SK-N-MC (cell line): ENCODE data around the gene EFCAB11.
A peak's percentile ranks its signal among the peaks of the same experiment; 100 is the strongest.

Experiments used
- DNase-seq: peaks from one replicate; pipeline ENCODE4 v3.0.0-alpha.2; 2011; ENCODE audit warnings: low read depth, low spot score
- H3K27ac ChIP-seq: fragments of 200-600 bp; sonication (generic); 2 replicates; pipeline ENCODE4 v1.5.1; 2016; ENCODE audit warnings: mixed run types
- H3K36me3 ChIP-seq: fragments of 200-600 bp; sonication (generic); 2 replicates; pipeline ENCODE4 v1.6.1; 2017; ENCODE audit warnings: antibody characterized with exemption, low read length, mixed read lengths; ENCODE audit not compliant: insufficient read depth
- H3K4me3 ChIP-seq: fragments of 200-600 bp; sonication (generic); 2 replicates; pipeline ENCODE4 v1.5.1; 2016
- H3K9ac ChIP-seq: fragments of 200-600 bp; sonication (generic); 2 replicates; pipeline ENCODE4 v1.8.0; 2017; ENCODE audit warnings: mixed run types, mixed read lengths; ENCODE audit not compliant: insufficient read length
- H3K9me3 ChIP-seq: fragments of 200-600 bp; sonication (generic); 2 replicates; pipeline ENCODE4 v1.6.1; 2017; ENCODE audit warnings: low read depth, mild to moderate bottlenecking, antibody characterized with exemption, low read length, moderate library complexity, mixed read lengths
- EZH2 ChIP-seq: fragments of 200-600 bp; sonication (generic); IDR thresholded peaks from one replicate; pipeline ENCODE4 v1.6.1; 2017; ENCODE audit warnings: antibody characterized with exemption
- FOXP2 ChIP-seq: optimal IDR thresholded peaks from 2 replicates; pipeline ENCODE3; 2011; ENCODE audit warnings: mild to moderate bottlenecking, moderate library complexity; ENCODE audit not compliant: insufficient read depth; ENCODE audit errors: extremely low read length, control extremely low read depth
- POLR2AphosphoS5 ChIP-seq: IDR thresholded peaks from 2 replicates; pipeline ENCODE4 v1.6.1; 2012; ENCODE audit warnings: mild to moderate bottlenecking, low read depth, low read length, borderline replicate concordance

EFCAB11 gene

GRCh38 chr14:89954070-89955021, at the start of gene EFCAB11:
Gene EFCAB11 (minus strand): TSS chr14:89954730. CDS start chr14:89954660, 70 bp downstream.
- peak; percentile 90 for TF ChIP-seq POLR2AphosphoS5
- TF ChIP-seq EZH2, result no peak
- peak; percentile 83 for TF ChIP-seq FOXP2
- peak within 1 kb of the TSS; percentile 5; the same call in 1 of the 2 replicates for H3K27ac ChIP-seq
- H3K4me3 ChIP-seq, result peak within 1 kb of the TSS; percentile 98

GRCh38 chr14:90003526-90004307, 49.2 kb upstream of the EFCAB11 start:
- TF ChIP-seq POLR2AphosphoS5 (no peak), FOXP2 (no peak), EZH2 (no peak)
- peaks cover 5% of the 10 kb centered on the region for H3K36me3 ChIP-seq

More at GRCh38 chr14:89954070-89955021, at the start of gene EFCAB11:
- Histone ChIP-seq H3K9ac (peak within 1 kb of the TSS; percentile 80), H3K36me3 (peaks cover 19% of the 10 kb centered on the region), H3K9me3 (no peaks in the 10 kb centered on the region)
- DNase-seq, result peak; percentile 95

GRCh38 chr14:90000935-90001334, 46.4 kb upstream of the EFCAB11 start:
- peaks cover 21% of the 10 kb centered on the region for H3K36me3 ChIP-seq
- H3K27ac ChIP-seq, result no peak overlapping the region
- no peak for DNase-seq
- no peaks in the 10 kb centered on the region for H3K9me3 ChIP-seq
- no peak for TF ChIP-seq POLR2AphosphoS5
- no peak for TF ChIP-seq FOXP2
- no peak for TF ChIP-seq EZH2
- no peak overlapping the region for H3K9ac ChIP-seq
- H3K4me3 ChIP-seq, result no peak overlapping the region

More at GRCh38 chr14:90003526-90004307, 49.2 kb upstream of the EFCAB11 start:
- no peaks in the 10 kb centered on the region for H3K9me3 ChIP-seq
- DNase-seq, result no peak
- no peak overlapping the region for H3K4me3 ChIP-seq
- no peak overlapping the region for H3K27ac ChIP-seq
- H3K9ac ChIP-seq, result no peak overlapping the region

- no peak overlapping the region for H3K9ac ChIP-seq
- H3K9me3 ChIP-seq, result no peaks in the 10 kb centered on the region
- peaks cover 59% of the 10 kb centered on the region for H3K36me3 ChIP-seq
- no peak overlapping the region for H3K4me3 ChIP-seq
- TF ChIP-seq EZH2 (no peak), FOXP2 (no peak), POLR2AphosphoS5 (no peak)
- no peak for DNase-seq
- H3K27ac ChIP-seq, result no peak overlapping the region
These were observed 42.4 kb upstream of the EFCAB11 start for GRCh38 chr14:89996963-89997362.

- no peak overlapping the region for H3K9ac ChIP-seq
- no peak overlapping the region for H3K27ac ChIP-seq
- no peaks in the 10 kb centered on the region for H3K9me3 ChIP-seq
- DNase-seq, result no peak
- TF ChIP-seq EZH2 (no peak), POLR2AphosphoS5 (no peak), FOXP2 (no peak)
- H3K36me3 ChIP-seq, result peaks cover 68% of the 10 kb centered on the region
- no peak overlapping the region for H3K4me3 ChIP-seq
These were observed 37.7 kb upstream of the EFCAB11 start for GRCh38 chr14:89992273-89992672.

GRCh38 chr14:89990623-89991275, 36.2 kb upstream of the EFCAB11 start:
- no peak for DNase-seq
- Histone ChIP-seq H3K9ac (no peak overlapping the region), H3K4me3 (no peak overlapping the region), H3K36me3 (peaks cover 66% of the 10 kb centered on the region), H3K27ac (no peak overlapping the region), H3K9me3 (no peaks in the 10 kb centered on the region)
- no peak for TF ChIP-seq FOXP2

GRCh38 chr14:89990218-89990617, 35.7 kb upstream of the EFCAB11 start:
- Histone ChIP-seq H3K9me3 (no peaks in the 10 kb centered on the region), H3K4me3 (no peak overlapping the region), H3K36me3 (peaks cover 61% of the 10 kb centered on the region), H3K9ac (no peak overlapping the region), H3K27ac (no peak overlapping the region)
- DNase-seq, result no peak
- TF ChIP-seq POLR2AphosphoS5, result no peak
- no peak for TF ChIP-seq EZH2
- no peak for TF ChIP-seq FOXP2

- no peak overlapping the region for H3K4me3 ChIP-seq
- no peaks in the 10 kb centered on the region for H3K9me3 ChIP-seq
- TF ChIP-seq EZH2, result no peak
- no peak for TF ChIP-seq FOXP2
- H3K36me3 ChIP-seq, result peaks cover 54% of the 10 kb centered on the region
- H3K27ac ChIP-seq, result no peak overlapping the region
- no peak overlapping the region for H3K9ac ChIP-seq
- DNase-seq, result no peak
These were observed 34.3 kb upstream of the EFCAB11 start for GRCh38 chr14:89988787-89989186.
